ENCODE measurements around the gene ZNF331. TPM values are rescaled to one million over a fixed set of nuclear protein-coding genes. Genes with fewer than 3 reads are reported as not detected.
A peak's percentile ranks its signal among the peaks of the same experiment; 100 is the strongest.

The ZNF331 gene
- total and polyA plus RNA-seq, 2 of the 8 experiments (the other 6 are each of a cell fraction or from before 2014, with no cell fraction given): 30.0 to 44.1 TPM

GRCh38 chr19:53576941-53577653 is 39.2 kb downstream of the ZNF331 start:
- H3K23ac ChIP-seq (ENCODE audit: insufficient read length): no peak overlapping the region
- no peak for DNase-seq (ENCODE audit: low read depth in 1 of 2, low spot score in 2 of 2)
- H4K8ac ChIP-seq (ENCODE audit: extremely low read depth, insufficient read depth, low read length): no peak overlapping the region
- H3K4me3 ChIP-seq (ENCODE audit: extremely low read depth in 1 of 4, insufficient read depth in 2 of 4, low read depth in 3 of 4, low read length in 4 of 4): no peak overlapping the region
- no peak overlapping the region for H2BK15ac ChIP-seq (ENCODE audit: low read length)
- no peaks in the 10 kb centered on the region for H3K79me1 ChIP-seq (ENCODE audit: low read depth, low read length)
- peaks cover 0 to 10% (median 7%) of the 10 kb centered on the region in 4 experiments; a peak in 4 of 7 replicates for H3K4me1 ChIP-seq (replicated peaks in 1 of 4; ENCODE audit: control insufficient read depth in 3 of 4, insufficient read depth in 4 of 4, low read length in 3 of 4)
- no peak overlapping the region for H2BK120ac ChIP-seq (replicated peaks; ENCODE audit: low read depth, low read length)
- FAIRE-seq: no peak
- no peak overlapping the region for H2AK5ac ChIP-seq (ENCODE audit: low read depth, low read length)
- ChIA-PET CTCF (ENCODE audit: partially characterized antibody) (interaction anchor here (1.3 kb wide), 1 partner anchor 16 kb away, joined by 6 read pairs; no protein-coding TSS in a partner anchor), POLR2A (ENCODE audit: partially characterized antibody) (interaction anchor here (0.6 kb wide), 1 partner anchor 45 kb away, joined by 3 read pairs; no protein-coding TSS in a partner anchor)
- no peak overlapping the region for H3K9ac ChIP-seq (replicated peaks in 1 of 4; ENCODE audit: extremely low read depth in 1 of 4, low read depth in 3 of 4, low read length in 3 of 4)
- H4K91ac ChIP-seq (replicated peaks; ENCODE audit: insufficient read length, low read length): no peak overlapping the region
- H3K23me2 ChIP-seq (ENCODE audit: low read depth, low read length): 0 out of 2 replicates have a peak, but pooled peaks cover 4% of the 10 kb centered on the region
- no peak overlapping the region for H3K56ac ChIP-seq (replicated peaks; ENCODE audit: insufficient read length, low read depth, low read length)
- no peak overlapping the region for H2AFZ ChIP-seq (ENCODE audit: low read length)
- no peak overlapping the region for H2BK5ac ChIP-seq (ENCODE audit: low read depth, low read length)
- H3K79me2 ChIP-seq (ENCODE audit: control insufficient read depth in 1 of 2, insufficient read depth in 2 of 2, low read length in 2 of 2): no peaks in the 10 kb centered on the region
- no peak overlapping the region for H3K14ac ChIP-seq (ENCODE audit: insufficient read length)
- TF ChIP-seq CREB1 (IDR thresholded peaks at IDR 0.05) (no peak), ZNF274 (IDR thresholded peaks at IDR 0.05; ENCODE audit: borderline replicate concordance, extremely low read depth, low read length) (peak; percentile 90)
- 97% methylated on average over 20 of the region's 20 CpGs; no CpG with 5 or more reads in 1 of the 2 experiments for WGBS, 2 experiments (ENCODE audit: extremely low coverage in 1 of 2, insufficient coverage in 1 of 2, insufficient read length in 1 of 2, insufficient replicate concordance in 2 of 2, low coverage in 1 of 2, low lambda C conversion rate in 2 of 2, missing lambda C conversion rate in 1 of 2)
- H4K20me1 ChIP-seq (replicated peaks in 1 of 2; ENCODE audit: control insufficient read depth in 1 of 2, insufficient read depth in 2 of 2, low read length in 2 of 2): no peaks in the 10 kb centered on the region
- H3K18ac ChIP-seq (ENCODE audit: extremely low read depth, low read length): no peak overlapping the region
- no peak overlapping the region for H3K4ac ChIP-seq (replicated peaks; ENCODE audit: insufficient read length, low read depth, low read length)
- no peak overlapping the region for H3K4me2 ChIP-seq (ENCODE audit: insufficient read depth in 1 of 2, low read depth in 2 of 2, low read length in 2 of 2)
- H2BK20ac ChIP-seq (ENCODE audit: low read length): no peak overlapping the region
- H4K5ac ChIP-seq (ENCODE audit: insufficient read length, low read depth, low read length): no peak overlapping the region
- peaks cover 20 to 27% of the 10 kb centered on the region in 2 experiments for H3K9me3 ChIP-seq (ENCODE audit: insufficient read depth in 2 of 2, low read depth in 1 of 2, low read length in 1 of 2)
- no peak overlapping the region for H2BK12ac ChIP-seq (ENCODE audit: low read depth, low read length)
- H3K27me3 ChIP-seq (replicated peaks in 1 of 4; ENCODE audit: control insufficient read depth in 3 of 4, extremely low read depth in 1 of 4, insufficient read depth in 3 of 4, low read length in 3 of 4): no peaks in the 10 kb centered on the region
- no peak overlapping the region; the same call in 1 of the 2 replicates for H3K27ac ChIP-seq (ENCODE audit: low read depth, low read length)
- H3K36me3 ChIP-seq (ENCODE audit: control insufficient read depth in 2 of 4, insufficient read depth in 4 of 4, low read length in 3 of 4): peaks cover 14 to 71% (median 39%) of the 10 kb centered on the region in 4 experiments

All from H1 (cell line).